K562 (cell line): Measurements from ENCODE around the gene PATJ. TPM values are rescaled to one million over a fixed set of nuclear protein-coding genes. Genes with fewer than 3 reads are reported as not detected.

Experiments
- ATAC-seq: fragments of 200-7000 bp; cut with Tn5 transposase; 3 replicates; pipeline ENCODE4 v1.9.1; 2020; ENCODE audit warnings: moderate library complexity
- BruUV-seq: library from RNA; stranded (reverse); fragments of 400-500 nt; replicated peaks from 2 replicates; lab custom pipeline; 2021; lab: Mats Ljungman, UMichigan
- CTCF ChIA-PET: fragments of 300-600 bp; formaldehyde crosslinking; extraction: SDS; loops from one replicate; lab custom pipeline; 2021; ENCODE audit warnings: low intra/inter-chr PET ratio; lab: Yijun Ruan, JAX
- POLR2A ChIA-PET: fragments of 300-600, 350-650 bp; sonication (Branson Sonifier 250); formaldehyde crosslinking; extraction: SDS; loops from one replicate; lab custom pipeline; 2021; ENCODE audit warnings: antibody characterized with exemption, inconsistent platforms; lab: Yijun Ruan, JAX
- DNase-seq, 4 experiments: peaks; one replicate each; pipeline versions ENCODE4 v3.0.0 to v3.0.0-alpha.2; 2011 to 2018; ENCODE audit warnings: low spot score in 3 of 4, mixed read lengths in 3 of 4; ENCODE audit errors: extremely low read depth in 1 of 4
- FAIRE-seq: peaks from 2 replicates; lab custom pipeline; 2011; peaks lifted over from hg19 to GRCh38; lab: Jason Lieb, UNC
- H2AFZ ChIP-seq: 2 replicates; pipeline ENCODE4 v1.6.0; 2011; ENCODE audit warnings: low read depth, low read length, control low read depth, inconsistent platforms
- H3K27ac ChIP-seq: fragments of 200-600 bp; 3 replicates; pipeline ENCODE4 v1.8.0; 2011; ENCODE audit warnings: low read depth, mild to moderate bottlenecking, control low read depth, inconsistent platforms, low read length, moderate library complexity, mixed read lengths; ENCODE audit errors: extremely low read depth
- H3K27me3 ChIP-seq, 2 experiments: fragments of 300-600 bp in 1 of 2; 2 replicates in 1 of 2; 3 replicates in 1 of 2; pipeline versions ENCODE4 v1.6.0 to v1.8.0; 2011; ENCODE audit warnings: inconsistent platforms in 2 of 2, low read length in 2 of 2, mild to moderate bottlenecking in 1 of 2, mixed read lengths in 1 of 2, moderate library complexity in 1 of 2; ENCODE audit not compliant: control insufficient read depth in 2 of 2, insufficient read depth in 2 of 2
- H3K36me3 ChIP-seq: fragments of 300-600 bp; 3 replicates; pipeline ENCODE4 v1.8.0; 2011; ENCODE audit warnings: mild to moderate bottlenecking, low read length, inconsistent platforms; ENCODE audit not compliant: control insufficient read depth, insufficient read depth
- H3K4me1 ChIP-seq, 2 experiments: fragments of 200-600 bp in 1 of 2; replicated peaks in 1 of 2; 2 replicates in 1 of 2; 3 replicates in 1 of 2; pipeline versions ENCODE4 v1.5.1 to v1.8.0; 2011; ENCODE audit warnings: inconsistent platforms in 2 of 2, low read length in 2 of 2, mild to moderate bottlenecking in 1 of 2, mixed read lengths in 1 of 2, moderate library complexity in 1 of 2; ENCODE audit not compliant: control insufficient read depth in 2 of 2, insufficient read depth in 2 of 2
- H3K4me2 ChIP-seq: 2 replicates; pipeline ENCODE4 v1.6.1; 2011; ENCODE audit warnings: low read length, control low read depth, inconsistent platforms, mixed read lengths; ENCODE audit not compliant: insufficient read depth
- H3K4me3 ChIP-seq: fragments of 200-600 bp; sonication (generic), shearing (Covaris generic); 2 replicates; pipeline ENCODE4 v1.5.1; 2016; ENCODE audit warnings: control low read depth, inconsistent platforms
- H3K79me2 ChIP-seq: fragments of 200-600 bp; 3 replicates; pipeline ENCODE4 v1.8.0; 2011; ENCODE audit warnings: low read length, inconsistent platforms; ENCODE audit not compliant: control insufficient read depth, insufficient read depth
- H3K9ac ChIP-seq, 2 experiments: 2 replicates each; pipeline versions ENCODE4 v1.6.0 to v1.6.1; 2011; ENCODE audit warnings: low read depth in 2 of 2, low read length in 2 of 2, control low read depth in 1 of 2, inconsistent platforms in 1 of 2, mild to moderate bottlenecking in 1 of 2, mixed read lengths in 1 of 2; ENCODE audit not compliant: insufficient read depth in 1 of 2
- H3K9me1 ChIP-seq: one replicate; pipeline ENCODE4 v1.6.0; 2011; ENCODE audit warnings: inconsistent platforms, mild to moderate bottlenecking, low read length, moderate library complexity; ENCODE audit not compliant: control insufficient read depth, insufficient read depth
- H3K9me3 ChIP-seq: replicated peaks from 2 replicates; pipeline ENCODE4 v1.5.1; 2011; ENCODE audit warnings: low read depth, low read length, inconsistent platforms; ENCODE audit not compliant: control insufficient read depth, insufficient read depth
- H4K20me1 ChIP-seq: replicated peaks from 2 replicates; pipeline ENCODE4 v1.6.1; 2011; ENCODE audit warnings: low read length, inconsistent platforms, mixed read lengths; ENCODE audit not compliant: control insufficient read depth, insufficient read depth
- FOXK2 ChIP-seq, 2 experiments: fragments of 450-650 bp; IDR thresholded peaks in 1 of 2; conservative IDR thresholded peaks in 1 of 2; 2 replicates each; pipeline ENCODE4 v1.6.1; 2016; ENCODE audit warnings: low read depth in 2 of 2, mild to moderate bottlenecking in 1 of 2
- GTF2E2 ChIP-seq: fragments of 200-800 bp; sonication (Bioruptor generic); IDR thresholded peaks from 2 replicates; pipeline ENCODE4 v1.6.1; 2016; ENCODE audit warnings: missing genetic modification characterization, missing compliant biosample characterization
- MLX ChIP-seq, 2 experiments: fragments of 450-650 bp in 1 of 2; sonication (generic) in 1 of 2; formaldehyde crosslinking; conservative IDR thresholded peaks; 2 replicates each; pipeline versions ENCODE4 v1.4.0 to v1.8.1; 2020 to 2022; ENCODE audit warnings: mild to moderate bottlenecking in 1 of 2, missing genetic modification reagents in 1 of 2
- POLR2AphosphoS2 ChIP-seq: IDR thresholded peaks from 2 replicates; pipeline ENCODE4 v1.6.1; 2012; ENCODE audit warnings: low read length, improper control_type of control experiment
- ZBTB11 ChIP-seq, 3 experiments: fragments of 200-800 bp in 1 of 3; fragments of 250-450 bp in 1 of 3; fragments of 450-650 bp in 1 of 3; sonication (Bioruptor Pico) in 1 of 3; sonication (Bioruptor generic) in 1 of 3; formaldehyde crosslinking in 1 of 3; IDR thresholded peaks; 2 replicates each; pipeline versions ENCODE4 v1.6.1 to v1.8.0; 2016 to 2022; ENCODE audit warnings: mild to moderate bottlenecking in 2 of 3, missing genetic modification characterization in 2 of 3, missing compliant biosample characterization in 1 of 3, moderate library complexity in 1 of 3
- ZKSCAN8 ChIP-seq: fragments of 200-800 bp; sonication (Bioruptor generic); IDR thresholded peaks from 2 replicates; pipeline ENCODE4 v1.6.1; 2016; ENCODE audit warnings: missing genetic modification characterization, missing compliant biosample characterization
- WGBS: fragments of 100-300 bp; shearing (Covaris generic); methylation state at CpG from one replicate; pipeline ENCODE4 v1.1.6; 2016; ENCODE audit warnings: low coverage, mixed read lengths; ENCODE audit not compliant: insufficient coverage; ENCODE audit errors: missing lambda C conversion rate; 5-methylcytosine and 5-hydroxymethylcytosine counted together
- in situ Hi-C: fragments of 300-500 bp; cut with MboI; formaldehyde crosslinking; loops from 4 replicates; pipeline ENCODE4 v1.15.0; 2018; ENCODE audit warnings: inconsistent platforms, mixed read lengths
- intact Hi-C: fragments of 100-400 bp; cut with micrococcal nuclease; formaldehyde crosslinking; loops from 2 replicates; pipeline ENCODE4 v1.14.2; 2022
- polyA plus RNA-seq, 8 experiments: library from polyadenylated mRNA; depleted of rRNA in 4 of 8; stranded (reverse) in 5 of 8; unstranded in 3 of 8; fragments of >200 nt; fragmentation: Nextera tagmentation in 2 of 8; fragmentation: Illumina TruSeq in 1 of 8; extraction: Ambion mirVana in 2 of 8; extraction: Trizol in 1 of 8; gene quantifications; 2 replicates each; pipeline versions ENCODE4 v1.2.1 to v1.2.3, GENCODE V29; 2011 to 2014; ENCODE audit warnings: inconsistent platforms in 1 of 8, missing spikeins in 1 of 8
- total RNA-seq, 7 experiments: library from RNA; depleted of rRNA in 6 of 7; stranded (reverse); fragments of >200 nt in 6 of 7; fragmentation: Illumina TruSeq in 2 of 7; extraction: Trizol in 2 of 7; gene quantifications; 2 replicates each; pipeline versions ENCODE4 v1.2.1 to v1.2.3, GENCODE V29; 2011 to 2021; ENCODE audit warnings: low replicate concordance in 1 of 7

Gene PATJ
- total and polyA plus RNA-seq, 9 of the 15 experiments (the other 6 are each of a cell fraction or from before 2014, with no cell fraction given), result 0.22 TPM; not detected in 8

- ATAC-seq, result no peak
Observed at GRCh38 chr1:61740751-61741700, 1.3 kb upstream of the PATJ start.

More at GRCh38 chr1:61740751-61741700, 1.3 kb upstream of the PATJ start:
- Histone ChIP-seq H2AFZ (no peak overlapping the region), H3K27me3 (no peaks in the 10 kb centered on the region), H3K79me2 (no peaks in the 10 kb centered on the region), H3K27ac (no peak overlapping the region), H3K36me3 (no peaks in the 10 kb centered on the region), H3K9me1 (no peaks in the 10 kb centered on the region), H4K20me1 (no peaks in the 10 kb centered on the region), H3K4me2 (no peak overlapping the region), H3K9ac (no peak overlapping the region), H3K4me3 (no peak overlapping the region), H3K9me3 (no peaks in the 10 kb centered on the region), H3K4me1 (no peaks in the 10 kb centered on the region)
- intact Hi-C loops, result no loop called here
- FAIRE-seq (no peak), DNase-seq (no peak)
- in situ Hi-C loops, result no loop called here
- no TSS peak for BruUV-seq
- WGBS, result 33% methylated on average over 17 of the region's 19 CpGs
- TF ChIP-seq ZKSCAN8 (CRISPR knock-in tag) (no peak), ZBTB11 (CRISPR knock-in tag; IDR thresholded peaks at IDR 0.05) (no peak), GTF2E2 (tag) (no peak), FOXK2 (conservative IDR thresholded peaks at IDR 0.05 in 1 of 2, IDR thresholded peaks at IDR 0.05 in 1 of 2; ENCODE audit: low read depth in 2 of 2) (no peak), MLX (CRISPR knock-in tag; conservative IDR thresholded peaks at IDR 0.05) (no peak), POLR2AphosphoS2 (no peak)
- ChIA-PET CTCF (no interaction called here), POLR2A (no interaction called here)
